ENCODE data around the gene DHRSX. TPM values are rescaled to one million over a fixed set of nuclear protein-coding genes. Genes with fewer than 3 reads are reported as not detected.
"Not testable (repeated sequence)": the region's sequence is repeated elsewhere in the genome, so short reads cannot be mapped to it uniquely, and the experiment has no call there.

DHRSX gene
- total RNA-seq, 4 donors from 2014 or later, result 4.4 to 23.8 (median 11.3) TPM

GRCh38 chrX:2471641-2472040 lies 29.1 kb downstream of the DHRSX start:
- no peaks in the 10 kb centered on the region for H3K27me3 ChIP-seq
- no peak for TF ChIP-seq POLR2A (IDR thresholded peaks at IDR 0.05)
- no peak for TF ChIP-seq CTCF (IDR thresholded peaks at IDR 0.05)
- no peak overlapping the region for H3K4me3 ChIP-seq
- H3K27ac ChIP-seq, result no peak overlapping the region
- no peaks in the 10 kb centered on the region for H3K36me3 ChIP-seq
- H3K9me3 ChIP-seq, result no peaks in the 10 kb centered on the region
- no peak for DNase-seq
- no peaks in the 10 kb centered on the region for H3K4me1 ChIP-seq
- intact Hi-C loops (cut with DNase I; ENCODE audit: low total_unique reads), result no loop called here

- H3K36me3 ChIP-seq; H3K9me3 ChIP-seq; DNase-seq; H3K4me1 ChIP-seq; H3K27ac ChIP-seq; H3K27me3 ChIP-seq; H3K4me3 ChIP-seq; intact Hi-C loops (cut with DNase I; ENCODE audit: low total_unique reads): not testable (repeated sequence)
Measured at GRCh38 chrX:2471126-2471525, 29.6 kb downstream of the DHRSX start.

- DNase-seq; intact Hi-C loops (cut with DNase I; ENCODE audit: low total_unique reads); H3K36me3 ChIP-seq: not testable (repeated sequence)
Measured at GRCh38 chrX:2469852-2470251, 30.9 kb downstream of the DHRSX start.

GRCh38 chrX:2469196-2469685 lies 31.5 kb downstream of the DHRSX start:
- Histone ChIP-seq H3K4me1 (no peaks in the 10 kb centered on the region), H3K27me3 (no peaks in the 10 kb centered on the region), H3K9me3 (no peaks in the 10 kb centered on the region), H3K4me3 (no peak overlapping the region), H3K27ac (no peak overlapping the region), H3K36me3 (no peaks in the 10 kb centered on the region)
- no peak for TF ChIP-seq POLR2A (IDR thresholded peaks at IDR 0.05)
- TF ChIP-seq CTCF (IDR thresholded peaks at IDR 0.05), result no peak
- no peak for DNase-seq
- intact Hi-C loops (cut with DNase I; ENCODE audit: low total_unique reads), result no loop called here

More at GRCh38 chrX:2469852-2470251, 30.9 kb downstream of the DHRSX start:
- not testable (repeated sequence) for H3K27ac ChIP-seq, H3K4me3 ChIP-seq, H3K9me3 ChIP-seq, H3K4me1 ChIP-seq, H3K27me3 ChIP-seq

- TF ChIP-seq POLR2A (IDR thresholded peaks at IDR 0.05) (no peak), CTCF (IDR thresholded peaks at IDR 0.05) (no peak)
- no peaks in the 10 kb centered on the region for H3K4me1 ChIP-seq
- no peaks in the 10 kb centered on the region for H3K27me3 ChIP-seq
- no peak overlapping the region for H3K27ac ChIP-seq
- H3K36me3 ChIP-seq, result no peaks in the 10 kb centered on the region
- intact Hi-C loops (cut with DNase I; ENCODE audit: low total_unique reads), result no loop called here
- no peak for DNase-seq
- no peak overlapping the region for H3K4me3 ChIP-seq
- H3K9me3 ChIP-seq, result no peaks in the 10 kb centered on the region
Measured at GRCh38 chrX:2468261-2469195, 32.2 kb downstream of the DHRSX start.

- H3K4me3 ChIP-seq, result no peak overlapping the region
- no peaks in the 10 kb centered on the region for H3K9me3 ChIP-seq
- H3K4me1 ChIP-seq, result no peaks in the 10 kb centered on the region
- intact Hi-C loops (cut with DNase I; ENCODE audit: low total_unique reads), result no loop called here
- H3K36me3 ChIP-seq, result no peaks in the 10 kb centered on the region
- TF ChIP-seq CTCF (IDR thresholded peaks at IDR 0.05) (no peak), POLR2A (IDR thresholded peaks at IDR 0.05) (no peak)
- no peaks in the 10 kb centered on the region for H3K27me3 ChIP-seq
- H3K27ac ChIP-seq, result no peak overlapping the region
- no peak for DNase-seq
Measured at GRCh38 chrX:2466876-2467656, 33.7 kb downstream of the DHRSX start.
